Measurements from ENCODE around the gene GAB1. TPM values are rescaled to one million over a fixed set of nuclear protein-coding genes. Genes with fewer than 3 reads are reported as not detected.

GAB1 gene
- total and polyA plus RNA-seq, 2 of the 8 experiments (the other 6 are each of a cell fraction or from before 2014, with no cell fraction given), result 6.8 to 21.3 TPM

GRCh38 chr4:143348233-143349077 is 11.8 kb downstream of the GAB1 start:
- no peak overlapping the region for H2BK20ac ChIP-seq (ENCODE audit: low read length)
- no peak overlapping the region for H3K56ac ChIP-seq (replicated peaks; ENCODE audit: insufficient read length, low read depth, low read length)
- no peak overlapping the region for H3K18ac ChIP-seq (ENCODE audit: extremely low read depth, low read length)
- no peak overlapping the region for H4K91ac ChIP-seq (replicated peaks; ENCODE audit: insufficient read length, low read length)
- H3K4me1 ChIP-seq (replicated peaks in 1 of 4; ENCODE audit: control insufficient read depth in 3 of 4, insufficient read depth in 4 of 4, low read length in 3 of 4), result peaks cover 2 to 10% (median 8%) of the 10 kb centered on the region in 4 experiments; a peak in 6 of 7 replicates
- no peak overlapping the region for H4K8ac ChIP-seq (ENCODE audit: extremely low read depth, insufficient read depth, low read length)
- no peak overlapping the region for H3K23ac ChIP-seq (ENCODE audit: insufficient read length)
- H4K20me1 ChIP-seq (replicated peaks in 1 of 2; ENCODE audit: control insufficient read depth in 1 of 2, insufficient read depth in 2 of 2, low read length in 2 of 2), result peaks cover 0 to 3% of the 10 kb centered on the region in 2 experiments
- no peak overlapping the region for H3K4me3 ChIP-seq (ENCODE audit: extremely low read depth in 1 of 4, insufficient read depth in 2 of 4, low read depth in 3 of 4, low read length in 4 of 4)
- DNase-seq (ENCODE audit: low read depth in 1 of 2, low spot score in 2 of 2) (no peak), FAIRE-seq (no peak)
- H2BK5ac ChIP-seq (ENCODE audit: low read depth, low read length), result no peak overlapping the region; the same call in 1 of the 2 replicates
- no peak overlapping the region for H3K27ac ChIP-seq (ENCODE audit: low read depth, low read length)
- H2BK120ac ChIP-seq (replicated peaks; ENCODE audit: low read depth, low read length), result peak overlapping the region; percentile 63
- CTCF ChIA-PET (ENCODE audit: partially characterized antibody), result interaction anchor here (1.1 kb wide), 1 partner anchor 100 kb away, joined by 3 read pairs; no protein-coding TSS in a partner anchor
- no peak overlapping the region for H2AFZ ChIP-seq (ENCODE audit: low read length)
- no peak overlapping the region for H3K9ac ChIP-seq (replicated peaks in 1 of 4; ENCODE audit: extremely low read depth in 1 of 4, low read depth in 3 of 4, low read length in 3 of 4)
- 87% methylated on average over 6 of the region's 7 CpGs; no CpG with 5 or more reads in 1 of the 2 experiments for WGBS, 2 experiments (ENCODE audit: extremely low coverage in 1 of 2, insufficient coverage in 1 of 2, insufficient read length in 1 of 2, insufficient replicate concordance in 2 of 2, low coverage in 1 of 2, low lambda C conversion rate in 2 of 2, missing lambda C conversion rate in 1 of 2)
- POLR2A ChIA-PET (ENCODE audit: partially characterized antibody), result no interaction called here
- H3K4me2 ChIP-seq (ENCODE audit: insufficient read depth in 1 of 2, low read depth in 2 of 2, low read length in 2 of 2), result no peak overlapping the region
- H3K79me1 ChIP-seq (ENCODE audit: low read depth, low read length), result no peaks in the 10 kb centered on the region
- no peak overlapping the region for H3K14ac ChIP-seq (ENCODE audit: insufficient read length)
- peaks cover 0 to 40% of the 10 kb centered on the region in 2 experiments; a peak in 2 of 4 replicates for H3K79me2 ChIP-seq (ENCODE audit: control insufficient read depth in 1 of 2, insufficient read depth in 2 of 2, low read length in 2 of 2)
- no peak overlapping the region for H4K5ac ChIP-seq (ENCODE audit: insufficient read length, low read depth, low read length)
- no peak overlapping the region for H2BK12ac ChIP-seq (ENCODE audit: low read depth, low read length)
- no peaks in the 10 kb centered on the region for H3K9me3 ChIP-seq (ENCODE audit: insufficient read depth in 2 of 2, low read depth in 1 of 2, low read length in 1 of 2)
- H3K36me3 ChIP-seq (ENCODE audit: control insufficient read depth in 2 of 4, insufficient read depth in 4 of 4, low read length in 3 of 4), result no peaks in the 10 kb centered on the region
- H3K4ac ChIP-seq (replicated peaks; ENCODE audit: insufficient read length, low read depth, low read length), result no peak overlapping the region
- H2BK15ac ChIP-seq (ENCODE audit: low read length), result 0 out of 2 replicates have a peak overlapping the region, but pooled peaks have one; percentile 16
- no peak overlapping the region for H2AK5ac ChIP-seq (ENCODE audit: low read depth, low read length)
- no peaks in the 10 kb centered on the region for H3K23me2 ChIP-seq (ENCODE audit: low read depth, low read length)
- TF ChIP-seq RFX5 (IDR thresholded peaks at IDR 0.05; ENCODE audit: borderline replicate concordance, low read depth, low read length) (no peak), ASH2L (IDR thresholded peaks at IDR 0.05; ENCODE audit: low read length) (no peak), CHD2 (IDR thresholded peaks at IDR 0.05; ENCODE audit: low read length) (no peak), GTF2F1 (IDR thresholded peaks at IDR 0.05; ENCODE audit: borderline replicate concordance, low read depth, low read length) (no peak), RNF2 (IDR thresholded peaks at IDR 0.05; ENCODE audit: borderline replicate concordance, low read depth, low read length, missing control alignments, poor library complexity, severe bottlenecking) (no peak), HDAC6 (IDR thresholded peaks at IDR 0.05; ENCODE audit: low read depth, low read length) (no peak), BCL11A (IDR thresholded peaks at IDR 0.05; ENCODE audit: low read depth in 2 of 2, low read length in 2 of 2) (no peak), BACH1 (IDR thresholded peaks at IDR 0.05; ENCODE audit: low read length) (no peak), BRCA1 (IDR thresholded peaks at IDR 0.05; ENCODE audit: low read depth, low read length) (no peak)
- H3K27me3 ChIP-seq (replicated peaks in 1 of 4; ENCODE audit: control insufficient read depth in 3 of 4, extremely low read depth in 1 of 4, insufficient read depth in 3 of 4, low read length in 3 of 4), result no peaks in the 10 kb centered on the region
